HG03432 (cell line): ENCODE data around the gene PDCD1LG2.

Experiments used
- ATAC-seq: cut with Tn5 transposase; IDR thresholded peaks from one replicate; pipeline ENCODE4 v1.9.1; 2021; ENCODE audit warnings: mild to moderate bottlenecking, moderate library complexity; ENCODE audit not compliant: unreplicated experiment

PDCD1LG2 gene

GRCh38 chr9:5529683-5530221 lies 19.4 kb downstream of the PDCD1LG2 start:
- peak; percentile 67 for ATAC-seq

- no peak for ATAC-seq
Measured at GRCh38 chr9:5531101-5531882, 21.0 kb downstream of the PDCD1LG2 start.

DNA sequence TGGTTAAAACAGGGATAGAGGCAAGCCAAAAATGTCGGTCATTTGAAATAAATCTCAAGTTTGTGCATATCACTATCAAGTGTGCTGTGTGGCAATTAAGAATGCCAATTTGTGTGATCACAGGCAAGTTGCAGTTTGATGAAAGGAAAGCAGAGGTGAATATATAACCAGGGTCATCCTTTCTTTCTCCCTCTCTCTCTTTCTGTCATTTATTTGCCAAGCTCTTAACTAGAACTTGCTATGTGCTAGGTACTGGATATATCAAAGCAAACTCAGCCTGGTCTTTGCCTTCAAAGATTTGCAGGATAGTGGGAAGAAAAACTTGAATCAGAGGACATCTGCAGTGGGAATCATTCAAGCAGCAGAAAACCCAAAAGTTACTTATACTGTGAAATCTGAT lies 22.0 kb downstream of the PDCD1LG2 start:
- ATAC-seq, result no peak

DNA sequence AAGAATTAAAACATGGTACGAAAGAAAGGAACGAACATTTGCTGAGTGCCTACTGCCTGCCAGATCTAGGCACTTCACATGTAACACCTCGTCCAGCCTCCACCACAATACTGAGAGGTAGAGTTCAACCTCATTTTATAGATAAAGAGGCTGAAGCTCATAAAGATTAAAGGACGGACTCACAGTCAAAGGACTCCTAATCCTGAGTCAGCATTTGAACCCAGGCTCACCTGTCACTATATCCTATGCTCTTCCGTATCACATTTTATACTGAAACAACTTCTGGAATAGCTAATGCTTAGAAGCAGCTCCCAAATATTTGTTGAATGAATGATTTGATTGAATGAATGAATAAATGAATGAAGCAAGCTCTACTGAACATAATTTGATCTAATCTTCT lies 22.5 kb downstream of the PDCD1LG2 start:
- no peak for ATAC-seq

- ATAC-seq, result peak; percentile 67
Measured at GRCh38 chr9:5536684-5537083, 26.4 kb downstream of the PDCD1LG2 start.

GRCh38 chr9:5543875-5544702 lies 33.8 kb downstream of the PDCD1LG2 start:
- no peak for ATAC-seq

DNA sequence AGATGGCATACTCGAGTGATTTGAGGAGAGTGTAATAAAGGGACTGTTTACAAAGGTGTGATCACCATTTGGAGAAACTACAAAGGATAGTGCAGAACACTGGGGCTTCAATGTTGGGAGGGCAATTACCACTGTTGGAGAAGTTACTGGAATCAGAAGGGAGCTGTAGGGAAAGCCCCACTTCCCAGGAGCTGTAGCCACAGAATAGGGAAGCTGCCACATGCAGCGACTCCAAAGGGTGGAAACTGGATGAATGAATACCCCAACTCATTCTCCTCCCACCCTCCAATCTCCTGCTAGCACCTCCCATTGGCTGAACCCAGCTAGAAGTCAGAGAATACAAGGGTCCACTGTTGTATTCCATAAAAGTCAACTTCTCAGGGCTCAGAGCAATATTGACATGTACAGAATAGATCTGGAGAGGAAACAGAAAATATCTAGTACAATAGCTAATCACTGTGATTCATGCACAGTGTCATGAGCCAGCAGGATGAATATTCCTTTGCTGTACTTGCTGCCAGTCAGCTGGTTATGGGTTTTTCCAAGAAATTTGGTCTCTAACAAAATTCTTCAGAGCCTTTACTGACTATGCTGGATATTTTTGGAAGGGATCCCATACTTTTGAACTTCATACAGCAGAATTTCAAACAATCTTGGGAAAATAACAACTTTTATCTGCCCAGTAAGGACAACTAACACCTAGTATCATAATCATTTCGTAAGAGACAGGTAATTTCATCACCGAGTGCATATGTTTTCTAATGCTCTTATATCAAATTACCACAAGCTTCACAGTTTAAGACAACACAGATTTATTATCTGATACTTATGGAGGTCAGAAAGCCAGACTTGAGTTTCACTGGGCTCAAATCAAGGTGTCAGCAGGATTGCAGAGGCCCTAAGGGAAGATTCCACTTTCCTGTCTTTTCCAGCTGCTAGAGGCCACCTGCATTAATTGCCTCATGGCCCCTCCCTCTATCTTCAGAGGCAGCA lies 39.6 kb downstream of the PDCD1LG2 start:
- no peak for ATAC-seq

DNA sequence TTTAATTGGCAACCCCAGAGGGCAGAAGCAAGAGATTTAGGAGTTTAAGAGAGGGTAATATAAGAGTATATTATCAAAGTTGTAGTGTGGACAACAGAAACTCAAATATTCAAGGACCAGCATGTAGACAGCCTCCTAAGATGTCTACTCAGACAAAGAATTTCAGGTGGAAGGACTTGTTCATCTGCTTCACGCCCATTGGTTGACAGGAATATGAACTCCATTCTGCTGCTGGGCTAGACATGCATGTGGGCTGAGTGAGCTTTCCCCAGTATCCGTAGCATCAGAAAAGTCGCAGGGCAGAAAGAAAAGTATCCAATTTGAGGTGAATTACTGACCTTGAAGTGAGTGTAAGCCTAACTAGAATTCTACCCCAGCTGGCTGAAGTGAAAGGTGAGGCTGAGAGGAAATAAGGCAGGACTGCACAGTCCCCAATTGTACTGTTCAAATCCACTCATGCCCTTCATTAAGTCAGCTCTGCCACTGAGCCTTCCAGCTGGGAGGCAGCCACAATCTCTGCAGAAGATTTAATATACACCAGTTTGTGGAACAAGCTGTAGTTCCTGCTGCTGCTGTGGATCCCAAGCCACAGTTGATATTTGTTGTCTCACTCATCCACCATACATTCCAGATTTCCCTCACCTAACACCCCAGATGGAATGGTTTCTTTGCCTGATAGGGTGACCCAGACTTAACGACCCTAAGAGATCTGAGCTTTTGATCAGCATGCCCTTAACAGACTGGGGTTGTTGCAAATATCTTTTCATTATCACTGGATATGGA lies 41.2 kb downstream of the PDCD1LG2 start:
- ATAC-seq, result no peak

- no peak for ATAC-seq
Measured at GRCh38 chr9:5552301-5552700, 42.0 kb downstream of the PDCD1LG2 start.

DNA sequence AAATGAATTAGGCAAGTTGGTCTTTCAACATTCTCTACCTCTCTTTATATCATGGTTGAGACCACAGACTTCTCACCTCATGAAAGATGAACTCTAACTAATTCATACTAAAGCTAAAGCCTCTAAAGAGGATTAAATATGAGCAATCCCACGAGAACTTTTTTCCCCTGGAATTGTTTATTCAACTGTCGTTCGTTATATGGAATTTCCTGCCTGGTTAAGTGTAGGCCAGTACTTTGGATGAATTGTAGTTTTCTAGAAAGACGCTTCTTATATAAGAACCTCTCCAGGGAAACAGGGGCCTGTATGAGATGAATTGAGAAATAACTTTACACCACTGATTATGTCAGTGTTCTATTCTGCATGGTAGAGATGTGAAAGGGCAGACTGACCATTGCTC lies 42.9 kb downstream of the PDCD1LG2 start:
- no peak for ATAC-seq

DNA sequence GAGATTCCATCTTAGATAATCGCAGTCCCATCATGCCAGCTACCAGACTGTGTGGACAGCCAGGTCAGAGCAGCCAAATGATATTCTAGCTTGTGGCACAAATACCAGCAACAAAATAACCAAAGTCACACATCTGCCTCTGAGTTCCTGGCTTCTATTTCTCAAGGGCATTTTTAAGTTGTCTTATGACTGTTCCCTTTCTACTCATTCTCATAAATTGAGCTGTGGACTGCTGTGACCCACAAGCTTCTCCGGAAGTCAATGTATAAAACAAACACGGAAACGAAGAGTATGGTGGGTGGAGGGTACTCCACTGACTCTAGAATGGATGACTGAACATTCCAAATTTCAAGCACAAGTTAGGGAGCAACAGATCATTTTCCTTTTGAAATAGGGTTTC lies 43.9 kb downstream of the PDCD1LG2 start:
- ATAC-seq, result peak; percentile 71

DNA sequence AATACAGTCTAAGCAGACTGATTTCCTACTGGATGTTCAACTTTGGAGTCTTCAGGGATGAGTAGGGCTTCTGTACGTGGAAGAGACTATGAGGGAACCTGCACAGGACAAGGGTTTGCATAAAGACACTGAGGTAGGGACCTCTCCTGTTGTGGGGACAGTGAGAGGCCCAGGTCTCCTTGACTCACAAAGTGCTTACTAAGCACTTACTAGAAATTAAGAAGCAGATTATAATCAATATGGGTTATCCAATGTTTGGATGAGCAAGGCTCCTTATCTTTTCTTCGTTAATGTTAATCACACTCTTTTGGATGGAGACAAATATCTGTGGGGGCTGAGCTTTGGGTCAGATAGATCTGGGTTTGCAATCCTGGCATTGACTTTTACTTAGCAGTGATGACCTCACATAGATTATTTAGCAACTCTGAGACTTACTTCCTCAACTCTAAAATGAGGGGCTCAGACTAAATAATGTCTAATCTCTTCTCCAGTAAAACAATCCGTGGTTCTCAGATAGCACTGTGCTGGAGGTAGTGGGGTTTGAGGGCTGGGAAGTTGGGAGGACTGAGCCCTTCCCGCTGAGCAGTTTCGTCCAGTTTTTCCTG lies 45.9 kb downstream of the PDCD1LG2 start:
- ATAC-seq, result no peak

GRCh38 chr9:5557606-5558587 lies 47.6 kb downstream of the PDCD1LG2 start:
- peak; percentile 71 for ATAC-seq

DNA sequence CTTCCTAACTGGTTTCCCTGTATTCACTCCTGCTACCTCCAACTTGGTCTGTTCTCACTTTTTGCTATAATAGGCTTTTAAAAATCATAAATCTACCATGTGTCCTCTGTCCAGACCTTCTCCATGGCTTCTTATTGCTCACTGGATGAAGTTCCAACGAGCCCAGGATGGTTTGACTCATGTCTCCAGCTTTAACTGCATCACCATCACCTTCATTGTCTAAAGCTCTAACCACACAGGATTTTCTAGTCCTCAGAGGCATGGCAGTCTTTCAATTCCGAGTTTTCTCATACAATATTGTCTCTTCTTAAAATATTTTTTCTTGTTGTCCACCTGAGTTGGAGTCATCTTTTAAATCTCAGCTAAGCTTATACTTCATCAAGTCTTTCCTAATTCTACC lies 49.3 kb downstream of the PDCD1LG2 start:
- no peak for ATAC-seq

- no peak for ATAC-seq
Measured at GRCh38 chr9:5560443-5561100, 50.2 kb downstream of the PDCD1LG2 start.

DNA sequence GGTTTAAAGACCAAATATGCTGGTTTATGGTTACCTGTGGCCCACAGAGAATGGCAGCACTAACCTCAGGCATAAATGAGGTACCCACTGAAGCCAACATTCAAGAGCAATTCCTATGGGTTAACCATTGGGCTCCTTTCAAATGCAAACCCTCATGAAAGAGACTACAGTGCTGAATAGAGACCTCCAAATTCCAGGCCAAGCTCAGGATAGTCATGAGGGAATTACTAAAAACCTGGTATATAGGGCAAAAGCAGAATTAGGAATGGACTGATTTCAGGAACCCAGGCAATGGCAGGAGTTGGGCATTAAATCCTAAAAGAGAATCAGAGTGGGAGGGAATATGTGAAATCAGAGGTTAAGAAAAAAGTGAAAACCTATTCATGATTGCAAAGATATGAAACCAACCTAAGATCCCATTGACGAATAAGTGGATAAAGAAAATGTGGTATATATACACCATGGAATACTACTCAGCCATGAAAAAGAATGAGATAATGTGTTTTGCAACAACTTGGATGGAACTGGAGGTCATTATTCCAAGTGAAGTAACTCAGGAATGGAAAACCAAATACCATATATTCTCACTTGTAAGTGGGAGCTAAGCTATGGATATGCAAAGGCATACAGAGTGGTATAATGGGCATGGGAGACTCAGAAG lies 51.6 kb downstream of the PDCD1LG2 start:
- no peak for ATAC-seq

- no peak for ATAC-seq
Measured at GRCh38 chr9:5562806-5563416, 52.6 kb downstream of the PDCD1LG2 start.
